MM.1S (cell line): Measurements from ENCODE around the gene PCDHGB7.
"Not testable (repeated sequence)": the region's sequence is repeated elsewhere in the genome, so short reads cannot be mapped to it uniquely, and the experiment has no call there.

Source experiments
- CTCF ChIP-seq: fragments of 300-600 bp; sonication (generic); IDR thresholded peaks from 2 replicates; pipeline ENCODE4 v1.5.1; 2016; ENCODE audit warnings: antibody characterized with exemption, low read length, mixed read lengths
- EZH2 ChIP-seq: fragments of 300-600 bp; sonication (generic); optimal IDR thresholded peaks from 2 replicates; pipeline ENCODE3; 2017; ENCODE audit warnings: low read depth, mild to moderate bottlenecking, antibody characterized with exemption, low read length, mixed read lengths
- EZH2phosphoT487 ChIP-seq: fragments of 300-600 bp; sonication (generic); IDR thresholded peaks from 2 replicates; pipeline ENCODE4 v1.6.1; 2018; ENCODE audit warnings: antibody characterized with exemption, low read length

- not testable (repeated sequence) for TF ChIP-seq CTCF, EZH2, EZH2phosphoT487
Observed at GRCh38 chr5:141387557-141388311, 29.7 kb upstream of the PCDHGB7 start, which contains the start of gene PCDHGB4.
